Upper lobe of right lung (tissue), 1 donor: ENCODE results near the gene OSBPL9. TPM values are rescaled to one million over a fixed set of nuclear protein-coding genes. Genes with fewer than 3 reads are reported as not detected.

ENCODE experiments used
- ATAC-seq: fragments of 200-7000 bp; cut with Tn5 transposase; one replicate; pipeline ENCODE4 v1.9.1; 2020; ENCODE audit warnings: mild to moderate bottlenecking, moderate library complexity
- DNase-seq: peaks from one replicate; pipeline ENCODE4 v3.0.0-alpha.2; 2020
- H3K27ac ChIP-seq: fragments of 200-600 bp; one replicate; pipeline ENCODE4 v1.8.0; 2022
- H3K27me3 ChIP-seq: fragments of 200-600 bp; one replicate; pipeline ENCODE4 v1.8.0; 2022; ENCODE audit warnings: mild to moderate bottlenecking
- H3K36me3 ChIP-seq: fragments of 200-600 bp; one replicate; pipeline ENCODE4 v1.8.0; 2022
- H3K4me1 ChIP-seq: fragments of 200-600 bp; one replicate; pipeline ENCODE4 v1.8.0; 2022
- H3K4me3 ChIP-seq: fragments of 200-600 bp; one replicate; pipeline ENCODE4 v1.8.0; 2022; ENCODE audit warnings: mild to moderate bottlenecking
- H3K9me3 ChIP-seq: fragments of 200-600 bp; one replicate; pipeline ENCODE4 v1.8.0; 2022
- CTCF ChIP-seq: fragments of 200-600 bp; IDR thresholded peaks from one replicate; pipeline ENCODE4 v1.8.0; 2022; ENCODE audit warnings: antibody characterized with exemption
- intact Hi-C: fragments of 100-400 bp; cut with DNase I; formaldehyde crosslinking; loops from one replicate; pipeline ENCODE4 v1.11.0; 2022
- total RNA-seq: library from RNA; stranded (reverse); fragmentation: NEBNext Ultra II Directional; extraction: Animal tissue kit (Norgen Biotek cat#: 25700); gene quantifications from one replicate; pipeline ENCODE4 v1.2.1, GENCODE V29; 2021
- donor health status: DM: no; HTN: yes; CAD: no; lungs with severe emphysema.

The OSBPL9 gene
- total RNA-seq, 1 donor from 2014 or later = 72.7 TPM

- intact Hi-C loops = no loop called here
- Histone ChIP-seq H3K27ac (no peak overlapping the region), H3K9me3 (no peaks in the 10 kb centered on the region), H3K27me3 (no peaks in the 10 kb centered on the region), H3K4me3 (no peak overlapping the region), H3K4me1 (peaks cover 8% of the 10 kb centered on the region), H3K36me3 (no peaks in the 10 kb centered on the region)
- ATAC-seq = no peak
- no peak for DNase-seq
- no peak for TF ChIP-seq CTCF
These were observed 6.3 kb upstream of the OSBPL9 start for GRCh38 chr1:51610637-51611036.

- Histone ChIP-seq H3K27ac (no peak overlapping the region), H3K4me1 (peaks cover 11% of the 10 kb centered on the region), H3K4me3 (no peak overlapping the region), H3K27me3 (no peaks in the 10 kb centered on the region), H3K36me3 (no peaks in the 10 kb centered on the region), H3K9me3 (no peaks in the 10 kb centered on the region)
- TF ChIP-seq CTCF = no peak
- DNase-seq (no peak), ATAC-seq (no peak)
- intact Hi-C loops = no loop called here
These were observed 4.4 kb upstream of the OSBPL9 start for GRCh38 chr1:51612447-51612961.

GRCh38 chr1:51615780-51616291 is 1.1 kb upstream of the OSBPL9 start:
- H3K4me3 ChIP-seq = no peak overlapping the region
- intact Hi-C loops = no loop called here

GRCh38 chr1:51616490-51616889 is 402 bp upstream of the OSBPL9 start:
- no peak for DNase-seq
- no peak overlapping the region for H3K27ac ChIP-seq
- H3K4me3 ChIP-seq = peak overlapping the region; percentile 87
- H3K9me3 ChIP-seq = no peaks in the 10 kb centered on the region
- no peaks in the 10 kb centered on the region for H3K36me3 ChIP-seq
- no peak for ATAC-seq
- H3K27me3 ChIP-seq = no peaks in the 10 kb centered on the region
- TF ChIP-seq CTCF = no peak
- intact Hi-C loops = no loop called here
- H3K4me1 ChIP-seq = peaks cover 23% of the 10 kb centered on the region

More at GRCh38 chr1:51615780-51616291, 1.1 kb upstream of the OSBPL9 start:
- no peak for DNase-seq
- no peak for ATAC-seq
- no peaks in the 10 kb centered on the region for H3K36me3 ChIP-seq
- no peaks in the 10 kb centered on the region for H3K27me3 ChIP-seq
- peaks cover 23% of the 10 kb centered on the region for H3K4me1 ChIP-seq
- TF ChIP-seq CTCF = no peak
- no peak overlapping the region for H3K27ac ChIP-seq
- H3K9me3 ChIP-seq = no peaks in the 10 kb centered on the region

GRCh38 chr1:51618715-51619114 is 1.8 kb downstream of the OSBPL9 start:
- peaks cover 34% of the 10 kb centered on the region for H3K4me1 ChIP-seq
- ATAC-seq = no peak
- no peak for DNase-seq
- intact Hi-C loops = no loop called here
- peak overlapping the region; percentile 31 for H3K27ac ChIP-seq
- no peaks in the 10 kb centered on the region for H3K9me3 ChIP-seq
- H3K36me3 ChIP-seq = no peaks in the 10 kb centered on the region
- no peak for TF ChIP-seq CTCF
- peak overlapping the region; percentile 87 for H3K4me3 ChIP-seq
- no peaks in the 10 kb centered on the region for H3K27me3 ChIP-seq

GRCh38 chr1:51620470-51620869 is 3.6 kb downstream of the OSBPL9 start:
- Histone ChIP-seq H3K27ac (no peak overlapping the region), H3K27me3 (no peaks in the 10 kb centered on the region), H3K36me3 (no peaks in the 10 kb centered on the region), H3K9me3 (no peaks in the 10 kb centered on the region), H3K4me3 (no peak overlapping the region), H3K4me1 (peaks cover 34% of the 10 kb centered on the region)
- no peak for ATAC-seq
- DNase-seq = no peak
- intact Hi-C loops = no loop called here
- TF ChIP-seq CTCF = no peak
